ENCODE measurements around the gene ZNF774.

ZNF774 gene

GRCh38 chr15:90400005-90400758 is 48.1 kb downstream of the ZNF774 start:
- no peak for TF ChIP-seq CTCF (IDR thresholded peaks at IDR 0.05; ENCODE audit: insufficient read depth, missing control alignments)
- DNase-seq (ENCODE audit: insufficient read length, low spot score): no peak
- FAIRE-seq: no peak

DNA sequence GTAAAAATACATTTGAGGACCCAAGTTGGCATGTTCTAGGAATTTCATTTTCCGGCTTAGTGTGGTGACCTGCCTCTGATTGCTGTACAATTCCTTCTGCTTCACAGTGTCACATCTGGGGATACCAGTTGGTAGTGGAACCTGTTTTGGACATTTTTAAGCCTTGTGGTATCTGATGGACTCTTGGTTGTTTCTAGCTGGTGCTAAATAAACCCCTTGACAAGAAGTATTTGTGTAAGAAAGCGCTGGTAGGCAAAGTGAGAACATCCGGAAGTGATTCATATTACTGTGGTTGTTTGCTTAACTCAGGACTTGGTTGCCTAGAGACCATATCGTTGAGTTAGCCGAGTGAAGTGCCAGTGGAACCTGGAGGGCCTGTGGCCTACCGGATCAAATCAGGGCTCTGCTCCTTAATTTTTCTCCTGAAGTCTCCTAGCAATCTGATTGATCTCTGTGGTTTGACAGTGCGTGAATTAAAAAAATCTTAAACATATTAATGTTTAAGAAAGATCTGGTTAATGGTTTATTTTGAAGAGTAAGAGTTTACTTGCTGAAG is 48.8 kb downstream of the ZNF774 start:
- FAIRE-seq (no peak), DNase-seq (ENCODE audit: insufficient read length, low spot score) (no peak)
- no peak for TF ChIP-seq CTCF (IDR thresholded peaks at IDR 0.05; ENCODE audit: insufficient read depth, missing control alignments)

DNA sequence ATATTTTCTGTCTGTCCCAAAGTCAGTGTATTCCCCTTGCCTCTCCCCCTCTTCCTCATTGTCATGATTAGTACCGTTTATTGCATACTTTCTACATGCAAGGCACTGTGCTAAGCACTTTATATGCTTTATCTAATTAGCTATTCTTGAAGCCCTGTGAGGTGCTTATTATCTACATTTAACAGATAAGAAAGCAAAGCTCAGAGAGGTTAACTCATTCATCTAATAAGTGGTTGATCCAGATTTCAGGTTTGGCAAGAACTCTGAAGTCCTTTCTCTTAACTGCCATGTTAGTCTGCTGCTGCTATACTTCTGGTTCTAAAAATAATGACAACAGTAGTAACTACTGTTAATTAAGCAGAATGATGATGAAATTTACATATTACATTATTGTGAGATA is 49.4 kb downstream of the ZNF774 start:
- no peak for DNase-seq (ENCODE audit: insufficient read length, low spot score)
- no peak for TF ChIP-seq CTCF (IDR thresholded peaks at IDR 0.05; ENCODE audit: insufficient read depth, missing control alignments)
- no peak for FAIRE-seq

DNA sequence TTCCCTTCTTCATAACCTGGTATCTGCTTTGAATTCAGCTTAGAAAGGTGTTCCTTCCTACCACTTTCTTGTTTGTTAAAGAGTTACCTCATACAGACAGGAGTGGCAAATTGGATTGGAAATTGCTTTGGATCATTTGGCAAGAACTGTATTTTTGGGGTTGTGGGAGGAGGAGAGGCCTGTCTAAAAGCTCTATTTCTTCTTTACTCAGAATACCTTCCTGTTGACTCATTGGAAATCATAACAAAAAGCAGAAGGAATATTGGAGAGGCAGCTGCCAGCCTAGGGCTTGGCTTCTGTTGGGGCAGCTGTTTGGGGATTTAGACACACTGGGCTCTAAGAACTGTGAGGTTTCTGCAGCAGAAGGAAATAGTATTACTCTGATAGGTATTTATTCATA is 50.1 kb downstream of the ZNF774 start:
- DNase-seq (ENCODE audit: insufficient read length, low spot score): no peak
- TF ChIP-seq CTCF (IDR thresholded peaks at IDR 0.05; ENCODE audit: insufficient read depth, missing control alignments): no peak
- no peak for FAIRE-seq

GRCh38 chr15:90402767-90403166 is 50.7 kb downstream of the ZNF774 start:
- TF ChIP-seq CTCF (IDR thresholded peaks at IDR 0.05; ENCODE audit: insufficient read depth, missing control alignments): no peak
- FAIRE-seq (no peak), DNase-seq (ENCODE audit: insufficient read length, low spot score) (no peak)

- no peak for TF ChIP-seq CTCF (IDR thresholded peaks at IDR 0.05; ENCODE audit: insufficient read depth, missing control alignments)
- FAIRE-seq (no peak), DNase-seq (ENCODE audit: insufficient read length, low spot score) (no peak)
Measured at GRCh38 chr15:90405055-90405607, 53.0 kb downstream of the ZNF774 start.

DNA sequence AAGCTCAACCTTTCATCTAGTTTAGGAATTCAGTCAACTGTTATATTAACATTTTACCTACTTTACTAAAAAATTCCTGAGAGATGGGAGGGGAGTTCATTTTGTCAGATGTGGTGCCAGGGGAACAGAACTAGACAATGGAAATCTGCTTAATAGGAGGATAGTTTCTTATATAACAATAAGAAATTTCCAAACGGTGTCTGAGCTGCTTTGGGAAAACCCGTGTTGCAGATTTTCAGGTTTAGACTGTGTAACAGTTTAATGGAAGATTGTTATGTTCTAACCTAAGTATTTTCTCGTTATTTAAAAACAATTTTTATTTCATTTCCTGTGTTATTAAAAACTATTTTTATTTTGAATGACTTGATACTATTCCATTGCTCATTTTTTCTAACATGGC is 55.3 kb downstream of the ZNF774 start:
- no peak for TF ChIP-seq CTCF (IDR thresholded peaks at IDR 0.05; ENCODE audit: insufficient read depth, missing control alignments)
- FAIRE-seq: no peak
- DNase-seq (ENCODE audit: insufficient read length, low spot score): no peak

All from D721Med (cell line).